Ovary (tissue), 9 donors: ENCODE measurements around the gene RBP5. TPM values are rescaled to one million over a fixed set of nuclear protein-coding genes. Genes with fewer than 3 reads are reported as not detected.

Source experiments
- DNase-seq, 5 donors: peaks; one replicate each; pipeline ENCODE4 v3.0.0-alpha.2; 2019 to 2020
- H3K27ac ChIP-seq, 2 donors: fragments of 200-600 bp; one replicate each; pipeline versions ENCODE4 v1.5.1 to v1.8.0; 2019 to 2022
- H3K27me3 ChIP-seq: fragments of 200-600 bp; one replicate; pipeline ENCODE4 v1.8.0; 2022
- H3K36me3 ChIP-seq: fragments of 200-600 bp; sonication (generic); one replicate; pipeline ENCODE4 v1.5.1; 2019
- H3K4me1 ChIP-seq: one replicate; pipeline ENCODE4 v1.8.1; 2013; ENCODE audit warnings: mild to moderate bottlenecking, moderate library complexity; ENCODE audit not compliant: insufficient read depth
- H3K4me3 ChIP-seq: fragments of 200-600 bp; sonication (generic); one replicate; pipeline ENCODE4 v1.5.1; 2017
- H3K9me3 ChIP-seq, 2 donors: fragments of 200-600 bp in 1 of 2; sonication (generic) in 1 of 2; one replicate each; pipeline versions ENCODE4 v1.5.1 to v1.8.1; 2013 to 2019; ENCODE audit warnings: mild to moderate bottlenecking in 1 of 2, moderate library complexity in 1 of 2
- CTCF ChIP-seq, 3 donors: fragments of 450-650 bp in 2 of 3; fragments of 200-600 bp in 1 of 3; IDR thresholded peaks; one replicate each; pipeline versions ENCODE4 v1.5.1 to v1.8.0; 2016 to 2022; ENCODE audit warnings: antibody characterized with exemption in 3 of 3, mild to moderate bottlenecking in 1 of 3
- EP300 ChIP-seq: sonication (generic); formaldehyde crosslinking; IDR thresholded peaks from one replicate; pipeline ENCODE4 v1.6.1; 2017; ENCODE audit warnings: antibody characterized with exemption
- POLR2A ChIP-seq: fragments of 450-650 bp; IDR thresholded peaks from one replicate; pipeline ENCODE4 v1.6.1; 2017; ENCODE audit warnings: antibody characterized with exemption, mild to moderate bottlenecking, moderate library complexity
- whole genome bisulfite sequencing, 3 donors: extraction: QIAGEN DNeasy Blood & Tissue Kit in 1 of 3; methylation state at CpG; one replicate each; pipeline versions ENCODE4 v1.1.5 to v1.1.7; 2013 to 2017; 5-methylcytosine and 5-hydroxymethylcytosine counted together
- intact Hi-C, 4 donors: fragments of 100-400 bp; cut with DNase I; formaldehyde crosslinking; loops; one replicate each; pipeline versions ENCODE4 v1.11.0 to v1.15.1; 2022 to 2023
- polyA plus RNA-seq, 2 donors: library from polyadenylated mRNA; stranded (reverse); fragments of 200-250 nt in 1 of 2; fragments of 350-450 nt in 1 of 2; fragmentation: Illumina TruSeq in 1 of 2; extraction: RNeasy Lipid Tissue Mini Kit (QIAGEN cat#74804) in 1 of 2; gene quantifications; one replicate each; pipeline ENCODE4 v1.2.3, GENCODE V29; 2013 to 2014
- small RNA-seq: library from RNA; depleted of rRNA; stranded (forward); fragments of <200 nt; gene quantifications from one replicate; pipeline ENCODE3, GENCODE V24; 2016
- total RNA-seq, 7 donors: library from RNA; depleted of rRNA in 2 of 7; stranded (reverse); fragments of >200 nt in 2 of 7; fragmentation: NEBNext Ultra II Directional in 3 of 7; extraction: Animal tissue kit (Norgen Biotek cat#: 25700) in 3 of 7; gene quantifications; one replicate each; pipeline versions ENCODE4 v1.1.0 to v1.2.4, GENCODE V29; 2016 to 2023
- donor health status: DM: no; HTN: no; CAD: no; lungs with moderate emphysema.
- donor health status: DM: no; HTN: no; CAD: no.
- donor health status: Bipolar disorder and iron deficiency.
- donor health status: DM: yes; HTN: yes; CAD: no.
- donor health status: DM: no; HTN: no; CAD: no.
- donor health status: DM: yes; HTN: yes; CAD: no.

The RBP5 gene
- total and polyA plus RNA-seq, 9 donors, result 1.2 to 17.3 (median 6.1) TPM

- H3K4me3 ChIP-seq, result no peak overlapping the region
- intact Hi-C loops, result no loop called here
- H3K27me3 ChIP-seq, result no peaks in the 10 kb centered on the region
- no peaks in the 10 kb centered on the region for H3K9me3 ChIP-seq
- DNase-seq, result no peak
- WGBS, 3 donors, result 89 to 95% (median 94%) methylated on average over 3 of the region's 3 CpGs
- no peak for TF ChIP-seq POLR2A
- TF ChIP-seq CTCF (IDR thresholded peaks at IDR 0.05), result no peak
- no peak for TF ChIP-seq EP300
- H3K36me3 ChIP-seq, result no peaks in the 10 kb centered on the region
- no peak overlapping the region for H3K27ac ChIP-seq
- peaks cover 6% of the 10 kb centered on the region for H3K4me1 ChIP-seq
Observed at GRCh38 chr12:7075518-7075917, 53.2 kb downstream of the RBP5 start.

- TF ChIP-seq EP300 (no peak), CTCF (IDR thresholded peaks at IDR 0.05) (no peak), POLR2A (no peak)
- no peaks in the 10 kb centered on the region for H3K36me3 ChIP-seq
- no peak overlapping the region for H3K4me3 ChIP-seq
- H3K9me3 ChIP-seq, result no peaks in the 10 kb centered on the region
- no peaks in the 10 kb centered on the region for H3K27me3 ChIP-seq
- no peak overlapping the region for H3K27ac ChIP-seq
- 43 to 50% (median 48%) methylated on average over 1 of the region's 1 CpG for WGBS, 3 donors
- DNase-seq, result no peak
- peaks cover 2% of the 10 kb centered on the region for H3K4me1 ChIP-seq
- intact Hi-C loops, result no loop called here
Observed at GRCh38 chr12:7073946-7074345, 54.7 kb downstream of the RBP5 start.

Small RNA genes within 50 kb of the gene (small RNA-seq; reads per million reads assigned to genes)
- not detected for gene RNU6-485P

Other genes starting within 250 kb of the RBP5 start
- 10 to 100 TPM; 13.9 to 67.6 (median 16.7) TPM for gene LRRC23, start 224.1 kb downstream of the RBP5 start, total RNA-seq
- 10 to 100 TPM; 11.2 to 16.5 TPM for gene LRRC23, start 224.1 kb downstream of the RBP5 start, polyA plus RNA-seq
- gene ENO2, start 214.3 kb downstream of the RBP5 start, total RNA-seq, result 10 to 100 TPM in 5 of 7 donors, 1 to 10 TPM in 2; 8.3 to 22.3 (median 11.5) TPM
- 10 to 100 TPM in 1 of 2 donors, 1 to 10 TPM in 1; 5.0 to 19.4 TPM for gene ENO2, start 214.3 kb downstream of the RBP5 start, polyA plus RNA-seq
- 100 to 1,000 TPM in 5 of 7 donors, 10 to 100 TPM in 2; 73.9 to 324 (median 206) TPM for gene ATN1, start 200.9 kb downstream of the RBP5 start, total RNA-seq
- gene ATN1, start 200.9 kb downstream of the RBP5 start, polyA plus RNA-seq, result 100 to 1,000 TPM in 1 of 2 donors, 10 to 100 TPM in 1; 41.6 to 179 TPM
- not detected for gene RNU7-1, start 185.1 kb downstream of the RBP5 start, total RNA-seq
- gene RNU7-1, start 185.1 kb downstream of the RBP5 start, polyA plus RNA-seq, result not detected
- 1,000 to 10,000 TPM in 1 of 7 donors, 100 to 1,000 TPM in 6; 457 to 1,838 (median 633) TPM for gene C12orf57, start 184.9 kb downstream of the RBP5 start, total RNA-seq
- gene C12orf57, start 184.9 kb downstream of the RBP5 start, polyA plus RNA-seq, result 1,000 to 10,000 TPM in 1 of 2 donors, 10 to 100 TPM in 1; 40.3 to 1,266 TPM
- 10 to 100 TPM in 3 of 7 donors, 1 to 10 TPM in 4; 4.6 to 19.8 (median 9.8) TPM for gene PTPN6, start 177.5 kb downstream of the RBP5 start, total RNA-seq
- gene PTPN6, start 177.5 kb downstream of the RBP5 start, polyA plus RNA-seq, result 10 to 100 TPM in 1 of 2 donors, 1 to 10 TPM in 1; 6.9 to 25.3 TPM
- 100 to 1,000 TPM; 220 to 324 (median 269) TPM for gene PHB2, start 158.2 kb downstream of the RBP5 start, total RNA-seq
- gene PHB2, start 158.2 kb downstream of the RBP5 start, polyA plus RNA-seq, result 100 to 1,000 TPM; 129 to 285 TPM
- gene EMG1, start 158.0 kb downstream of the RBP5 start, total RNA-seq, result 10 to 100 TPM; 25.6 to 54.7 (median 41.0) TPM
- gene EMG1, start 158.0 kb downstream of the RBP5 start, polyA plus RNA-seq, result 10 to 100 TPM; 21.5 to 39.5 TPM
- gene LPCAT3, start 110.4 kb downstream of the RBP5 start, total RNA-seq, result 10 to 100 TPM; 15.5 to 51.2 (median 39.5) TPM
- gene LPCAT3, start 110.4 kb downstream of the RBP5 start, polyA plus RNA-seq, result 10 to 100 TPM; 22.5 to 44.0 TPM
- 1,000 to 10,000 TPM in 3 of 7 donors, 100 to 1,000 TPM in 4; 499 to 1,495 (median 773) TPM for gene C1S, start 68.2 kb downstream of the RBP5 start, total RNA-seq
- 1,000 to 10,000 TPM in 1 of 2 donors, 100 to 1,000 TPM in 1; 952 to 1,168 TPM for gene C1S, start 68.2 kb downstream of the RBP5 start, polyA plus RNA-seq
- 1,000 to 10,000 TPM in 3 of 7 donors, 100 to 1,000 TPM in 4; 472 to 1,524 (median 759) TPM for gene C1R, start 36.4 kb downstream of the RBP5 start, total RNA-seq
- gene C1R, start 36.4 kb downstream of the RBP5 start, polyA plus RNA-seq, result 1,000 to 10,000 TPM in 1 of 2 donors, 100 to 1,000 TPM in 1; 796 to 1,393 TPM
- gene C1RL, start 19.7 kb downstream of the RBP5 start, total RNA-seq, result 100 to 1,000 TPM in 4 of 7 donors, 10 to 100 TPM in 3; 48.4 to 160 (median 116) TPM
- gene C1RL, start 19.7 kb downstream of the RBP5 start, polyA plus RNA-seq, result 10 to 100 TPM; 73.1 to 88.7 TPM
- gene CLSTN3, start 1.5 kb upstream of the RBP5 start, total RNA-seq, result 100 to 1,000 TPM in 2 of 7 donors, 10 to 100 TPM in 5; 45.4 to 142 (median 68.2) TPM
- gene CLSTN3, start 1.5 kb upstream of the RBP5 start, polyA plus RNA-seq, result 10 to 100 TPM; 28.9 to 59.2 TPM
- gene PEX5, start 60.8 kb upstream of the RBP5 start, total RNA-seq, result 10 to 100 TPM; 23.0 to 71.4 (median 59.8) TPM
- gene PEX5, start 60.8 kb upstream of the RBP5 start, polyA plus RNA-seq, result 10 to 100 TPM; 28.8 to 35.6 TPM
- not detected for gene ACSM4, start 175.2 kb upstream of the RBP5 start, total RNA-seq
- not detected for gene ACSM4, start 175.2 kb upstream of the RBP5 start, polyA plus RNA-seq